ENCODE results near the gene APBA2.

DNA sequence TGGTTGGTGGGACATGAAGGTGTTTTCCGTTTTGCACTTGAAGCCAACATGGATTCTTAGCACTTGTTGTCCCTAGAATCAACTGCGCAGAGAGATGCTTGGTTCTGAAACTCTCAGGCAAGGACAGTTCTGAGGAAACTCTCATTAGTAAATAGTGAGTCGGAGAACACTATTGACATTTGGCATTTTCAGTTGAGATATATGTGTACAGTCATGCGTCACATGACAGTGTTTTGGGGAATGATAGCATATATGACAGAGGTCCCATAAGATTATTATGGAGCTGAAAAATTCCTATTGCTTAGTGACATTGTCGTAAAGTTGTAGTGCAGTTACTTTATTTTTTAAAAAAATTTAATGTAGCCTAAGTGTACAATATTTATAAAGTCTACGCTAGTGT lies 5.8 kb downstream of the APBA2 start:
- no peak for TF ChIP-seq POLR2A (IDR thresholded peaks at IDR 0.05; ENCODE audit: low read depth, low read length)
- no peak for TF ChIP-seq MXI1 (IDR thresholded peaks at IDR 0.05; ENCODE audit: borderline replicate concordance, low read depth, low read length)
